ENCODE measurements around the gene JADE3. TPM values are rescaled to one million over a fixed set of nuclear protein-coding genes. Genes with fewer than 3 reads are reported as not detected.
"Not testable (repeated sequence)": the region's sequence is repeated elsewhere in the genome, so short reads cannot be mapped to it uniquely, and the experiment has no call there.

Gene JADE3
- total and polyA plus RNA-seq, 2 experiments from 2014 or later = 0.84 to 2.5 TPM

GRCh38 chrX:46965125-46965758 lies 53.0 kb downstream of the JADE3 start:
- H3F3A ChIP-seq (ENCODE audit: insufficient read depth) = no peaks in the 10 kb centered on the region
- no peaks in the 10 kb centered on the region for H3K27me3 ChIP-seq (replicated peaks; ENCODE audit: insufficient read depth)
- H3K27ac ChIP-seq = 0 out of 2 replicates have a peak overlapping the region, but pooled peaks have one; percentile 3
- in situ Hi-C loops (cut with MboI) = no loop called here
- H3K9me2 ChIP-seq (ENCODE audit: insufficient read depth) = no peaks in the 10 kb centered on the region
- TF ChIP-seq EZH2phosphoT487 (IDR thresholded peaks at IDR 0.05; ENCODE audit: insufficient read depth, low read depth) = no peak
- no peak for TF ChIP-seq EZH2 (IDR thresholded peaks at IDR 0.05; ENCODE audit: insufficient read depth, poor library complexity, severe bottlenecking)
- no peaks in the 10 kb centered on the region for H3K9me3 ChIP-seq (ENCODE audit: low read depth)
- peaks cover 6% of the 10 kb centered on the region; the same call in 1 of the 2 replicates for H3K4me1 ChIP-seq (ENCODE audit: insufficient read depth)
- no peak overlapping the region for H2AFZ ChIP-seq
- DNase-seq = peak; percentile 56
- no peaks in the 10 kb centered on the region for H3K79me2 ChIP-seq (ENCODE audit: insufficient read depth)
- H4K20me1 ChIP-seq (ENCODE audit: insufficient read depth) = no peaks in the 10 kb centered on the region
- H3K4me3 ChIP-seq = no peak overlapping the region
- H3K4me2 ChIP-seq (ENCODE audit: unreplicated experiment) = no peak overlapping the region
- no peaks in the 10 kb centered on the region for H3K36me3 ChIP-seq (ENCODE audit: low read depth)
- H3K9ac ChIP-seq = no peak overlapping the region
- WGBS, 2 experiments (ENCODE audit: low coverage in 1 of 2, low lambda C conversion rate in 2 of 2, missing lambda C conversion rate in 2 of 2) = 59 to 60% methylated on average over 1 of the region's 1 CpG

GRCh38 chrX:46967547-46967946 lies 55.3 kb downstream of the JADE3 start:
- no peak overlapping the region for H3K9ac ChIP-seq
- TF ChIP-seq EZH2phosphoT487 (IDR thresholded peaks at IDR 0.05; ENCODE audit: insufficient read depth, low read depth) (no peak), EZH2 (IDR thresholded peaks at IDR 0.05; ENCODE audit: insufficient read depth, poor library complexity, severe bottlenecking) (no peak)
- in situ Hi-C loops (cut with MboI) = no loop called here
- H3K4me3 ChIP-seq = no peak overlapping the region
- no peaks in the 10 kb centered on the region for H3K9me3 ChIP-seq (ENCODE audit: low read depth)
- no peak overlapping the region for H2AFZ ChIP-seq
- H3K79me2 ChIP-seq (ENCODE audit: insufficient read depth) = no peaks in the 10 kb centered on the region
- no peak overlapping the region for H3K4me2 ChIP-seq (ENCODE audit: unreplicated experiment)
- WGBS, 2 experiments (ENCODE audit: low coverage in 1 of 2, low lambda C conversion rate in 2 of 2, missing lambda C conversion rate in 2 of 2) = 56 to 62% methylated on average over 4 of the region's 4 CpGs
- H3F3A ChIP-seq (ENCODE audit: insufficient read depth) = no peaks in the 10 kb centered on the region
- H4K20me1 ChIP-seq (ENCODE audit: insufficient read depth) = no peaks in the 10 kb centered on the region
- H3K27me3 ChIP-seq (replicated peaks; ENCODE audit: insufficient read depth) = no peaks in the 10 kb centered on the region
- H3K4me1 ChIP-seq (ENCODE audit: insufficient read depth) = peaks cover 6% of the 10 kb centered on the region; the same call in 1 of the 2 replicates
- peak; percentile 4 for DNase-seq
- no peak overlapping the region for H3K27ac ChIP-seq
- H3K36me3 ChIP-seq (ENCODE audit: low read depth) = no peaks in the 10 kb centered on the region
- no peaks in the 10 kb centered on the region for H3K9me2 ChIP-seq (ENCODE audit: insufficient read depth)

GRCh38 chrX:46977046-46977445 lies 64.8 kb downstream of the JADE3 start:
- H4K20me1 ChIP-seq (ENCODE audit: insufficient read depth); H3K9ac ChIP-seq; H3K27ac ChIP-seq; H3K9me3 ChIP-seq (ENCODE audit: low read depth); H3K9me2 ChIP-seq (ENCODE audit: insufficient read depth); H3K4me1 ChIP-seq (ENCODE audit: insufficient read depth); H2AFZ ChIP-seq; H3K79me2 ChIP-seq (ENCODE audit: insufficient read depth); H3K4me2 ChIP-seq (ENCODE audit: unreplicated experiment); H3K36me3 ChIP-seq (ENCODE audit: low read depth); H3K27me3 ChIP-seq (replicated peaks; ENCODE audit: insufficient read depth); H3K4me3 ChIP-seq; in situ Hi-C loops (cut with MboI); DNase-seq; H3F3A ChIP-seq (ENCODE audit: insufficient read depth): not testable (repeated sequence)
- WGBS, 2 experiments (ENCODE audit: low coverage in 1 of 2, low lambda C conversion rate in 2 of 2, missing lambda C conversion rate in 2 of 2) = 91 to 100% methylated on average over 4 of the region's 4 CpGs

GRCh38 chrX:46978341-46979291 lies 66.4 kb downstream of the JADE3 start:
- Histone ChIP-seq H3K4me2 (ENCODE audit: unreplicated experiment) (peak overlapping the region; percentile 92), H3K79me2 (ENCODE audit: insufficient read depth) (0 out of 2 replicates have a peak, but pooled peaks cover 6% of the 10 kb centered on the region), H3K27ac (peak overlapping the region; percentile 95), H3K9ac (peak overlapping the region; percentile 73), H3K4me3 (peak overlapping the region; percentile 48), H3K9me3 (ENCODE audit: low read depth) (no peaks in the 10 kb centered on the region), H4K20me1 (ENCODE audit: insufficient read depth) (no peaks in the 10 kb centered on the region), H3K9me2 (ENCODE audit: insufficient read depth) (no peaks in the 10 kb centered on the region), H2AFZ (no peak overlapping the region; the same call in 1 of the 2 replicates), H3K36me3 (ENCODE audit: low read depth) (no peaks in the 10 kb centered on the region), H3K4me1 (ENCODE audit: insufficient read depth) (0 out of 2 replicates have a peak, but pooled peaks cover 6% of the 10 kb centered on the region), H3K27me3 (replicated peaks; ENCODE audit: insufficient read depth) (no peaks in the 10 kb centered on the region), H3F3A (ENCODE audit: insufficient read depth) (peaks cover 7% of the 10 kb centered on the region)
- DNase-seq = peak; percentile 68
- no peak for TF ChIP-seq EZH2 (IDR thresholded peaks at IDR 0.05; ENCODE audit: insufficient read depth, poor library complexity, severe bottlenecking)
- TF ChIP-seq EZH2phosphoT487 (IDR thresholded peaks at IDR 0.05; ENCODE audit: insufficient read depth, low read depth) = no peak
- 61 to 66% methylated on average over 8 of the region's 8 CpGs for WGBS, 2 experiments (ENCODE audit: low coverage in 1 of 2, low lambda C conversion rate in 2 of 2, missing lambda C conversion rate in 2 of 2)
- in situ Hi-C loops (cut with MboI) = no loop called here

Data from GM23248 (cell line).